Measurements from ENCODE around the gene HSD17B12.

DNA sequence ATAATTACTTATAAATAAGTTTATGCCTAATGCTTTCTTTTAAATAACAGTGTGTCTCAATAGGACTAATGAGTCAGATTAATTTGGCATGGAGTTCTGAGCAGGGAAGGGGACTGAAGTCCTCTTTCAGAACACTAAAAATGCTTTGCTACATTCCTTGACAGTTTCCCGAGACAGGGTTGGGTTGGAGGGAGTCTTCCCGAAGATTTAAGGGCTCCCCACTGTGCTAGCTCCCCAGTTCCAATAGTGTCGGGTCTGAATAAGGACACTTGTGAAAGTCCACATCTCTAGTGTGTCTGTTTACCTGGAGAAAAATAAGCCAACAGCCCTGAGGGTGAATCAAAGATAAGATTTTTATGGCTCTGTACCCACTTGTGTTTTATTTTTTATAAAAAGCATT lies 41.8 kb upstream of the HSD17B12 start:
- TF ChIP-seq, protein P1, sequence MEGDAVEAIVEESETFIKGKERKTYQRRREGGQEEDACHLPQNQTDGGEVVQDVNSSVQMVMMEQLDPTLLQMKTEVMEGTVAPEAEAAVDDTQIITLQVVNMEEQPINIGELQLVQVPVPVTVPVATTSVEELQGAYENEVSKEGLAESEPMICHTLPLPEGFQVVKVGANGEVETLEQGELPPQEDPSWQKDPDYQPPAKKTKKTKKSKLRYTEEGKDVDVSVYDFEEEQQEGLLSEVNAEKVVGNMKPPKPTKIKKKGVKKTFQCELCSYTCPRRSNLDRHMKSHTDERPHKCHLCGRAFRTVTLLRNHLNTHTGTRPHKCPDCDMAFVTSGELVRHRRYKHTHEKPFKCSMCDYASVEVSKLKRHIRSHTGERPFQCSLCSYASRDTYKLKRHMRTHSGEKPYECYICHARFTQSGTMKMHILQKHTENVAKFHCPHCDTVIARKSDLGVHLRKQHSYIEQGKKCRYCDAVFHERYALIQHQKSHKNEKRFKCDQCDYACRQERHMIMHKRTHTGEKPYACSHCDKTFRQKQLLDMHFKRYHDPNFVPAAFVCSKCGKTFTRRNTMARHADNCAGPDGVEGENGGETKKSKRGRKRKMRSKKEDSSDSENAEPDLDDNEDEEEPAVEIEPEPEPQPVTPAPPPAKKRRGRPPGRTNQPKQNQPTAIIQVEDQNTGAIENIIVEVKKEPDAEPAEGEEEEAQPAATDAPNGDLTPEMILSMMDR (IDR thresholded peaks at IDR 0.05; ENCODE audit: poor library complexity): no peak
- TF ChIP-seq EZH2phosphoT487 (IDR thresholded peaks at IDR 0.05; ENCODE audit: low read depth, severe bottlenecking, unreplicated experiment): no peak
- TF ChIP-seq EZH2 (IDR thresholded peaks at IDR 0.05; ENCODE audit: borderline replicate concordance): no peak
